ENCODE data around the gene FAM107B. TPM values are rescaled to one million over a fixed set of nuclear protein-coding genes. Genes with fewer than 3 reads are reported as not detected.
A peak's percentile ranks its signal among the peaks of the same experiment; 100 is the strongest.

Gene FAM107B
- total RNA-seq, 1 experiment from 2014 or later: 41.6 TPM

- ATAC-seq: no peak
- CTCF ChIA-PET: no interaction called here
- no peaks in the 10 kb centered on the region for H3K27me3 ChIP-seq (ENCODE audit: insufficient read depth, low read length)
- TF ChIP-seq JUND (IDR thresholded peaks at IDR 0.05): no peak
- DNase-seq (ENCODE audit: low read depth, low spot score): no peak
- H3K4me3 ChIP-seq (replicated peaks in 1 of 2; ENCODE audit: low read depth in 1 of 2, low read length in 2 of 2): no peak overlapping the region
- H3K9me3 ChIP-seq (ENCODE audit: control insufficient read depth in 1 of 2, insufficient read depth in 1 of 2, low read depth in 1 of 2, low read length in 2 of 2): no peaks in the 10 kb centered on the region
- no peak overlapping the region for H3K9ac ChIP-seq (ENCODE audit: low read length)
- H3K4me2 ChIP-seq (ENCODE audit: low read length): no peak overlapping the region
- H3K36me3 ChIP-seq (ENCODE audit: control insufficient read depth in 1 of 2, insufficient read depth in 2 of 2, low read length in 2 of 2): no peaks in the 10 kb centered on the region
- POLR2A ChIA-PET: no interaction called here
- BruUV-seq (replicated peaks): no TSS peak
- RAD21 ChIA-PET (ENCODE audit: low non-redundant PET in 1 of 2, low total read pairs in 2 of 2, uncharacterized antibody in 2 of 2, unreplicated experiment in 2 of 2): no interaction called here
- no peaks in the 10 kb centered on the region for H3K9me2 ChIP-seq (ENCODE audit: insufficient read depth)
- no peak overlapping the region for H3K27ac ChIP-seq (ENCODE audit: low read depth, low read length)
- no peak overlapping the region for H2AFZ ChIP-seq (ENCODE audit: low read depth, low read length, poor library complexity, severe bottlenecking)
- H3K4me1 ChIP-seq (ENCODE audit: control insufficient read depth in 1 of 2, insufficient read depth in 2 of 2, low read length in 2 of 2): peaks cover 0 to 2% of the 10 kb centered on the region in 2 experiments; a peak in 1 of 4 replicates
- no peaks in the 10 kb centered on the region for H4K20me1 ChIP-seq (ENCODE audit: insufficient read depth)
- intact Hi-C loops (cut with micrococcal nuclease): no loop called here
- H3K79me2 ChIP-seq (ENCODE audit: insufficient read depth, low read length): no peaks in the 10 kb centered on the region
Measured at GRCh38 chr10:14761372-14761771, 13.3 kb downstream of the FAM107B start.

DNA sequence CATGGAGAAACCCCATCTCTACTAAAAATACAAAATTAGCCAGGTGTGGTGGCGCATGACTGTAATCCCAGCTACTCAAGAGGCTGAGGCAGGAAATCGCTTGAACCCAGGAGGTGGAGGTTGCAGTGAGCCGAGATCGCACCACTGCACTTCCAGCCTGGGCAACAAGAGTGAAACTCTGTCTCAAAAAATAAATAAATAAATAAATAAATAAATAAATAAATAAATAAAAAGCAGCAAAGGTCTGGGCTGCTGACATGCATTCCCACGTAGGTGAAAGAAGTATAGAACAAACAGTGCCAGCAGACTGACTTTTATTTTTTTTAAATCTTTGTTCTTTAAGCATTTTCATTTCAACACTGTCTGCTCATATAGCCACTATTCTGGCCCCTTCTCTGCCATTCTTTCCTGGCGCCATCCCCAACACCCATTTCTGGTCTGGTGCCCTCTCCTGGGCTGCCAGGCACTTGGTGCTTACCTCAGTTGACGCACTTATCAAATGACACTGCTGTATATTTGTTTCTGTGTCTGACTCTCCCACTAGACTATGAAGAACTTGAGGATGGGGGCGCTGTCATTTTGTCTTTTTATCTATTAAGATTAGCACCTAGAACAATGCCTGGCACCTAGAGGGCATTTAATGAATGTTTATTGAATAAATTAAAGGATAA is 15.6 kb downstream of the FAM107B start:
- ATAC-seq (peak; percentile 97), DNase-seq (ENCODE audit: low read depth, low spot score) (peak; percentile 48)
- Histone ChIP-seq H3K79me2 (ENCODE audit: insufficient read depth, low read length) (no peaks in the 10 kb centered on the region), H3K9me2 (ENCODE audit: insufficient read depth) (no peaks in the 10 kb centered on the region), H3K36me3 (ENCODE audit: control insufficient read depth in 1 of 2, insufficient read depth in 2 of 2, low read length in 2 of 2) (no peaks in the 10 kb centered on the region), H4K20me1 (ENCODE audit: insufficient read depth) (no peaks in the 10 kb centered on the region), H3K9ac (ENCODE audit: low read length) (no peak overlapping the region), H3K4me3 (replicated peaks in 1 of 2; ENCODE audit: low read depth in 1 of 2, low read length in 2 of 2) (no peak overlapping the region), H3K27ac (ENCODE audit: low read depth, low read length) (no peak overlapping the region), H3K4me1 (ENCODE audit: control insufficient read depth in 1 of 2, insufficient read depth in 2 of 2, low read length in 2 of 2) (peaks cover 0 to 2% of the 10 kb centered on the region in 2 experiments; a peak in 1 of 4 replicates), H3K4me2 (ENCODE audit: low read length) (no peak overlapping the region), H3K27me3 (ENCODE audit: insufficient read depth, low read length) (0 out of 2 replicates have a peak, but pooled peaks cover 3% of the 10 kb centered on the region), H3K9me3 (ENCODE audit: control insufficient read depth in 1 of 2, insufficient read depth in 1 of 2, low read depth in 1 of 2, low read length in 2 of 2) (no peaks in the 10 kb centered on the region), H2AFZ (ENCODE audit: low read depth, low read length, poor library complexity, severe bottlenecking) (no peak overlapping the region)
- intact Hi-C loops (cut with micrococcal nuclease): loop anchor here (1.0 kb wide), 1 partner anchor 222 kb away; no protein-coding TSS in a partner anchor
- TF ChIP-seq, protein P1, sequence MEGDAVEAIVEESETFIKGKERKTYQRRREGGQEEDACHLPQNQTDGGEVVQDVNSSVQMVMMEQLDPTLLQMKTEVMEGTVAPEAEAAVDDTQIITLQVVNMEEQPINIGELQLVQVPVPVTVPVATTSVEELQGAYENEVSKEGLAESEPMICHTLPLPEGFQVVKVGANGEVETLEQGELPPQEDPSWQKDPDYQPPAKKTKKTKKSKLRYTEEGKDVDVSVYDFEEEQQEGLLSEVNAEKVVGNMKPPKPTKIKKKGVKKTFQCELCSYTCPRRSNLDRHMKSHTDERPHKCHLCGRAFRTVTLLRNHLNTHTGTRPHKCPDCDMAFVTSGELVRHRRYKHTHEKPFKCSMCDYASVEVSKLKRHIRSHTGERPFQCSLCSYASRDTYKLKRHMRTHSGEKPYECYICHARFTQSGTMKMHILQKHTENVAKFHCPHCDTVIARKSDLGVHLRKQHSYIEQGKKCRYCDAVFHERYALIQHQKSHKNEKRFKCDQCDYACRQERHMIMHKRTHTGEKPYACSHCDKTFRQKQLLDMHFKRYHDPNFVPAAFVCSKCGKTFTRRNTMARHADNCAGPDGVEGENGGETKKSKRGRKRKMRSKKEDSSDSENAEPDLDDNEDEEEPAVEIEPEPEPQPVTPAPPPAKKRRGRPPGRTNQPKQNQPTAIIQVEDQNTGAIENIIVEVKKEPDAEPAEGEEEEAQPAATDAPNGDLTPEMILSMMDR (IDR thresholded peaks at IDR 0.05 in 2 of 3, conservative IDR thresholded peaks at IDR 0.05 in 1 of 3; ENCODE audit: borderline replicate concordance in 1 of 3, insufficient read depth in 1 of 3, low read depth in 2 of 3, low read length in 2 of 3): peak; percentile 62 to 70 (median 68)
- TF ChIP-seq CBX3 (IDR thresholded peaks at IDR 0.05; ENCODE audit: low read depth) (peak; percentile 32; the same call in 1 of the 2 replicates), RAD21 (IDR thresholded peaks at IDR 0.05; ENCODE audit: low read depth) (peak; percentile 62), EZH2phosphoT487 (IDR thresholded peaks at IDR 0.05; ENCODE audit: borderline replicate concordance) (no peak)
- ChIA-PET POLR2A (no interaction called here), RAD21 (ENCODE audit: low non-redundant PET in 1 of 2, low total read pairs in 2 of 2, uncharacterized antibody in 2 of 2, unreplicated experiment in 2 of 2) (no interaction called here), CTCF (no interaction called here)
- BruUV-seq (replicated peaks): no TSS peak
